ENCODE results near the gene ABHD16B.
"Not testable (repeated sequence)": the region's sequence is repeated elsewhere in the genome, so short reads cannot be mapped to it uniquely, and the experiment has no call there.

The ABHD16B gene

DNA sequence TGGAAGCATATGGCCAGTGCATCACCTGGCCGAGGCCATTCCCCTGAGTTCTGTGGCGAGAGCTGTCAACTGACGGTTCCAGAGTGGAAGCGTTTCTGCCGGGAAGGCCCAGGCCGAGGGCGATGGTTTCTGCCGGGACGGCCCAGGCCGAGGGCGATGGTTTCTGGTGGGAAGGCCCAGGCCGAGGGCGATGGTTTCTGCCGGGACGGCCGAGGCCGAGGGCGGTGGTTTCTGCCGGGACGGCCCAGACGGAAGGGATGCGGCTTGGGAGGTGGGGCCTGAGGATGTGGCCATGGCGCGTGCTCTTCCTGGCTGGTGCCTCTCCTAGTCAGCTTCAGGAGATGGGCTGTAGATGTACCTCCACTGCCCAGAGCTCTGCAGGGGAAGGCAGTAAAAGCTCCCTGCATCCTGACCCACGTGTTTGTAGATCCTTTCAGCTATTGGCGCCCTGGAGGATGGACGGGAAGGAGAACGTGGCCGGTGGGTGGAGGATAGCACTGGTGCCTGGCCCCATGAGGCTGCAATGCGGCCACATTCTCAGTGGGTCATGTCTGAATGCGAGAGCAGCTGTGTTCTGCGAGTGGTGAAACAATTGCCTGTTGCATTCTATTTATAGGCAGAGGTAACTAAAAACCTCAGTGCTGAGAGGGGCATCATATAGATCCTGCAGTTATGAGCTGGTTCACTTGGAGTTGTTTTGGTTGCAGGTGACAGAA, 16.6 kb downstream of the ABHD16B start:
- H3K4me3 ChIP-seq (ENCODE audit: low read depth, low read length), result no peak overlapping the region
- in situ Hi-C loops (cut with HindIII; ENCODE audit: low sequenced_read_pairs), result no loop called here
- TF ChIP-seq, protein P1, sequence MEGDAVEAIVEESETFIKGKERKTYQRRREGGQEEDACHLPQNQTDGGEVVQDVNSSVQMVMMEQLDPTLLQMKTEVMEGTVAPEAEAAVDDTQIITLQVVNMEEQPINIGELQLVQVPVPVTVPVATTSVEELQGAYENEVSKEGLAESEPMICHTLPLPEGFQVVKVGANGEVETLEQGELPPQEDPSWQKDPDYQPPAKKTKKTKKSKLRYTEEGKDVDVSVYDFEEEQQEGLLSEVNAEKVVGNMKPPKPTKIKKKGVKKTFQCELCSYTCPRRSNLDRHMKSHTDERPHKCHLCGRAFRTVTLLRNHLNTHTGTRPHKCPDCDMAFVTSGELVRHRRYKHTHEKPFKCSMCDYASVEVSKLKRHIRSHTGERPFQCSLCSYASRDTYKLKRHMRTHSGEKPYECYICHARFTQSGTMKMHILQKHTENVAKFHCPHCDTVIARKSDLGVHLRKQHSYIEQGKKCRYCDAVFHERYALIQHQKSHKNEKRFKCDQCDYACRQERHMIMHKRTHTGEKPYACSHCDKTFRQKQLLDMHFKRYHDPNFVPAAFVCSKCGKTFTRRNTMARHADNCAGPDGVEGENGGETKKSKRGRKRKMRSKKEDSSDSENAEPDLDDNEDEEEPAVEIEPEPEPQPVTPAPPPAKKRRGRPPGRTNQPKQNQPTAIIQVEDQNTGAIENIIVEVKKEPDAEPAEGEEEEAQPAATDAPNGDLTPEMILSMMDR (IDR thresholded peaks at IDR 0.05; ENCODE audit: low read depth, low read length, missing control alignments), result no peak
- DNase-seq (ENCODE audit: low read depth), result no peak

- no peak for DNase-seq (ENCODE audit: low read depth)
- TF ChIP-seq, protein P1 (IDR thresholded peaks at IDR 0.05; ENCODE audit: low read depth, low read length, missing control alignments), result no peak
- H3K4me3 ChIP-seq (ENCODE audit: low read depth, low read length), result no peak overlapping the region
- in situ Hi-C loops (cut with HindIII; ENCODE audit: low sequenced_read_pairs), result no loop called here
These were observed 17.8 kb downstream of the ABHD16B start for GRCh38 chr20:63878899-63879663.

- in situ Hi-C loops (cut with HindIII; ENCODE audit: low sequenced_read_pairs); H3K4me3 ChIP-seq (ENCODE audit: low read depth, low read length); DNase-seq (ENCODE audit: low read depth): not testable (repeated sequence)
These were observed 19.6 kb downstream of the ABHD16B start for GRCh38 chr20:63880901-63881300.

DNA sequence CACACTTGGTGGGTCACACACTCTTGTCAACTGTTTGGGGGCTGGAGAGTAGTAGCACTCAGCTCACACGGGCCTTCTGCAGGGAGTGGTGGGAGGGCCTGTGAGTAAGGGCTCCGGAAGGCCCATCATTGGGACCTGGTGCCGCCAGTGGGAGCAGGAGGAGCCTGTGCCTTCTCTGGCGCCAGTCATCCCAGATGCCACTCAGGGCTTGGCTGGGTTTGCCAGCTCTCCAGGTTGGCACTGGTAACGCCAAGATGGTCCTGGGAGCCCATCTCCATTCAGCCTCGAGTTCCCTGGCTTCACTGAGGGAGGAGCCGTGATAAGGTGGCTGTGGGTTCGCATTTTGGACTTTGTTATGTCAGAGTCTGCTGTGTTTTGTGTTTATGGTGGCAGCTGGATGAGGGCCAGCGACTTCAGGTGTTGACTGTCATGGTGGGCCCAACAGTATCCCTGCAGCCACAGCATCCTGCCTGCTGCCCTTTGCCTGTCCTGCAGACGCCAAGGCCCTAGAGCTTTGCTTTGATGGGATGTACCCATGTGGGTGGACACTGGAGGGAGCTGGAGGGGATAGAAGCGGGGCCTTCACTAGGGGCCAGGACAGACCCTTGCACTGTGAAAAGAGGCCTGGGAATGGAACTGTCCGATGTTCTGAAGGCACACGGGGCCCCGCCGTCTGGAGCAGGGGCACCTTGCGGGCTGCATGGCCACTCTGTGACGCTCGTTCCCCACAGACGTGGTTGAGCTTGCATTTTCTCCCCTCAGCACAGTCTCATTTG, 20.3 kb downstream of the ABHD16B start:
- DNase-seq (ENCODE audit: low read depth), result no peak
- H3K4me3 ChIP-seq (ENCODE audit: low read depth, low read length), result no peak overlapping the region
- in situ Hi-C loops (cut with HindIII; ENCODE audit: low sequenced_read_pairs), result no loop called here
- TF ChIP-seq, protein P1 (IDR thresholded peaks at IDR 0.05; ENCODE audit: low read depth, low read length, missing control alignments), result no peak

DNA sequence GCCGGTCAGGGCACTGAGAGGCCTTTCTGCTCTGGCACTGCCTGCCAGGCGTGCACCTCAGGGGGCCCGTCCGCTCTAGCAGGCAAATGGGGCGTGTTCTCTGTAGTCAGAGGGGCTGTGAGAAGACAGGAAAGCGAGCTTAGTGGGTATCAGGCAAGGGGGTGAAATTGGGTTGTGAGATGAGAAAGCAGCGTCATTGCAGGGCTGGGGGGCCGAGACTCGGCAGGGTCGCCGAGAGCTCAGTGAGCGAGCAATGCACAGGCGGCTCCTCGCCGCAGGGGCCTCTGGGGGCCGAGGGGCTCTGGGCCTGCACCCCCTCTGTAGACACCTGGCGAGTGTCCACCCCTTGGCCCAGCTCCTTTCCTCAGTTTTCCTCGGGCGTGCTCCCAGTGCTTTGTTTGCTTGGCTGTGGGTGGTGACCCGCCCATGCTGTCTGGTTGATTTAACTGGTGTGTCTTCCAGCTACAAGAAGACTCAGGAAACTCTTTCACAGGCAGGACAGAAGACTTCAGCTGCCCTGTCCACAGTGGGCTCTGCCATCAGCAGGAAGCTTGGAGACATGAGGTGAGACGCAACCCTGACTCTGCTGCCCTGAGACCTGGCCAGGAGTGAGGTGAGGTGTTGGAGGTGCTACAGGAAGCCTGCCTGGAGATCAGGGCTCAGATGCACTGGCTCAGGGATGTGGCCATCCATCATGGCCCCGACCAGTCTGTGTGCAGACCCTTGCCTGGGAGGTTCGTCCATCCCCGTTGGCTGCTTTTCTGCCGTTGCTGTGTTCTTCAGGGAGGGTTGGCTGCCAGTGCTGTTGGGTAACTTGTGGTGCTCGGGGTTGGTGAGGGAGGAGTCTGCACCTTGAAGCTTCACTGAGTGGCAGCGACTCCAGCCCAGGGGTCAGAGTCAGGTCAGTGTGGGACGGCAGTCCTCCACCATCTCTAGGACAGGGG, 21.2 kb downstream of the ABHD16B start:
- in situ Hi-C loops (cut with HindIII; ENCODE audit: low sequenced_read_pairs), result no loop called here
- DNase-seq (ENCODE audit: low read depth), result no peak
- no peak overlapping the region for H3K4me3 ChIP-seq (ENCODE audit: low read depth, low read length)
- TF ChIP-seq, protein P1 (IDR thresholded peaks at IDR 0.05; ENCODE audit: low read depth, low read length, missing control alignments), result no peak

DNA sequence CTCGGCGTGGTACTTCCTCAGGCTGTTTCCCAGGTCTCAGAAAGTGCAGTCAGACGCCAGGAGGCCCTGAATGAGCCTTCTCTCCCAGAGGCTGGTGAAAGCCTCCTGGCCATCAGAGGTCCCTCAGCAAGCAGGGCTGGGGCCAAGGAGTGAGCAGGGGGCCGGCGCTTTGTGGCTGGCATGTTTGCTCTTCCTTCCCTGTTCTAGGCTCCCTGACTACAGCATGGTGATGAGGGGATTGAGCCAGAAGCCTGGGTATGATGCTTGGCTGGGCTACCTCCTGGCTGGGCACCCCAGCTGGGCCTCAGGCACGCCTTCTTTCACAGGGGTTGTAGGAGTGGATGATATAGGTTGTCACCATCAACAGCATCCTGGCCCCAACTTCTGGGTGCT, 21.9 kb downstream of the ABHD16B start:
- in situ Hi-C loops (cut with HindIII; ENCODE audit: low sequenced_read_pairs), result no loop called here
- no peak for DNase-seq (ENCODE audit: low read depth)
- TF ChIP-seq, protein P1 (IDR thresholded peaks at IDR 0.05; ENCODE audit: low read depth, low read length, missing control alignments), result no peak
- H3K4me3 ChIP-seq (ENCODE audit: low read depth, low read length), result no peak overlapping the region

Data from astrocyte of the cerebellum (primary cell).